GM19397 (cell line): ENCODE results near the gene EIF3CL.
"Not testable (repeated sequence)": the region's sequence is repeated elsewhere in the genome, so short reads cannot be mapped to it uniquely, and the experiment has no call there.

ENCODE experiments used
- ATAC-seq: cut with Tn5 transposase; IDR thresholded peaks from one replicate; pipeline ENCODE4 v1.9.1; 2021; ENCODE audit warnings: mild to moderate bottlenecking, moderate library complexity; ENCODE audit not compliant: unreplicated experiment

The EIF3CL gene, protein sequence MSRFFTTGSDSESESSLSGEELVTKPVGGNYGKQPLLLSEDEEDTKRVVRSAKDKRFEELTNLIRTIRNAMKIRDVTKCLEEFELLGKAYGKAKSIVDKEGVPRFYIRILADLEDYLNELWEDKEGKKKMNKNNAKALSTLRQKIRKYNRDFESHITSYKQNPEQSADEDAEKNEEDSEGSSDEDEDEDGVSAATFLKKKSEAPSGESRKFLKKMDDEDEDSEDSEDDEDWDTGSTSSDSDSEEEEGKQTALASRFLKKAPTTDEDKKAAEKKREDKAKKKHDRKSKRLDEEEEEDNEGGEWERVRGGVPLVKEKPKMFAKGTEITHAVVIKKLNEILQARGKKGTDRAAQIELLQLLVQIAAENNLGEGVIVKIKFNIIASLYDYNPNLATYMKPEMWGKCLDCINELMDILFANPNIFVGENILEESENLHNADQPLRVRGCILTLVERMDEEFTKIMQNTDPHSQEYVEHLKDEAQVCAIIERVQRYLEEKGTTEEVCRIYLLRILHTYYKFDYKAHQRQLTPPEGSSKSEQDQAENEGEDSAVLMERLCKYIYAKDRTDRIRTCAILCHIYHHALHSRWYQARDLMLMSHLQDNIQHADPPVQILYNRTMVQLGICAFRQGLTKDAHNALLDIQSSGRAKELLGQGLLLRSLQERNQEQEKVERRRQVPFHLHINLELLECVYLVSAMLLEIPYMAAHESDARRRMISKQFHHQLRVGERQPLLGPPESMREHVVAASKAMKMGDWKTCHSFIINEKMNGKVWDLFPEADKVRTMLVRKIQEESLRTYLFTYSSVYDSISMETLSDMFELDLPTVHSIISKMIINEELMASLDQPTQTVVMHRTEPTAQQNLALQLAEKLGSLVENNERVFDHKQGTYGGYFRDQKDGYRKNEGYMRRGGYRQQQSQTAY

DNA sequence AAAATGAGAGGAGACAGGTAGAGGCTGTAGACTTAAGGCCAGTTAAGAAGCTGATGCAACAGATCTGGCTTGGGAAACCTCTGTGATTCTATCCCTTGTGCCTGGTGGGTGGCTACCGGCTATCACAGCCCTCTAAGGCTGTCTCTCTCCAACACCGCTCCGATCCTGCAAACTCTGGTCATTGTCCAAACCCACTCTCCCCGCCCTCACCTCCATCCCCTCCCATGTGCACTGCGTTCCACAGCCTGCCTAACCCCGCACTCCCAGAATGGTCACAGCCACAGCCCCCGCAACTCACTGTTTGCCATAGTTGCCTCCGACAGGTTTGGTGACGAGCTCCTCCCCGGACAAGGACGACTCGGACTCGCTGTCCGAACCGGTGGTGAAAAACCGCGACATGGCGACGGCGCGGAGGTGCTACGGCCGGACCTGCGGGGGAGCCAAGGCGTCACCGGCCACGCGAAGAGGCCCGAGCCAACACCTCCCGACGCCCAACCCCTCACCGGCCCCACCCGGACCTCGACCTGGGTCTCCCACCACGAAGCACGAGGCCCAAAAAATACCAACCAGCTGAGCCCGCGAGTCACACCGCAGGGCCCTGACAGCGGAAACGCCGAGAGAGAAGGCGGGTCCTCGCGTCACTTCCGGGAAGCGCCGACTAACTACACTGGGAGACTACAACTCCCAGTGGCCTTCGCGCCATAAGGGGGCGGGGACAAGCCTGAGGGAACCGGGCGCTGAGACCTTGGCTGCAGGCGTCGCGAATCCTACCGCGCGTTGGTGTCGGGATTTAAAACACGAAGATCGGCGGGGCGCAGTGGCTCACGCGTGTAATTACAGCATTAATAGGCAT, at the start of gene EIF3CL:
Gene EIF3CL, minus strand, starts transcription at position 622 of the 853 bp plus-strand sequence. Its CDS starts 223 bp downstream, at position 399.
- peak; percentile 99 for ATAC-seq

DNA sequence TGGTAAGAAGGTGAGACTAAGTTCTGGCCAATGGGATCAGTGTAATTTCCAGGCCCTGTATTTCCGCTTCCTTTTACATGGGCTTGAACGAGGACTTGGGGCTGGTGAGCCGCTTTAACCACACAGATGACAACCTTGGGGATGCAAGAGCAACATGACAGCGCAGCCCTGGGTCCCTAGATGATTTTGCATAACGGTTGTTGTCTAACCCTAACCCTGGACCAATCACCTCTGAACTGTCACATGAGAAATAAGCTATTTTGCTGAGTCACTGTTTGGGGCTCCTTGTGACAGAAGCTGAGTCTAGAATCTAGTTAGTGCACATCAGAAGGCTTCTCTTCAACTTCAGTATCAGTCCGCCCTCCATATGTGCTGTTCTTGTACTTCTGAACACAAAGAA, 43.4 kb upstream of the EIF3CL start:
- not testable (repeated sequence) for ATAC-seq

DNA sequence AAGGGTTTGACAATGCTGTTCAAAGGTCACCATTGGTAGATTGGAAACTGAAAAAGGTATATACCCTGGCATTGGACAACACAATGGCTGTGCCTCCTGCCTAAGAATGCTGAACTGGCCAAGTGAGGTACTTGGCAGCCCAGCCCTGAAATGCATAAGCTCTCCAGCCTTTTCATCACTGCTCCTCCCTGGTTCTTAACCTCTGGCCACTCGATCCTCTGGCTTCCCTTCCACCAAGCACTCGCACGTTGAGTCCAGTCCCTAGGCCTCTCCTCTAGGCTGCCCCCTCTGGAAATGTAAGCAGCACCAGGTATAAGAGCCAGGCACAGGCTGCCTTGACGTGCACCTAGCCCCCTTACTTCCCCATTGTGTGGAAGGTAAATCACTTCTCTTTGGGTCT, 42.7 kb upstream of the EIF3CL start:
- ATAC-seq = not testable (repeated sequence)

DNA sequence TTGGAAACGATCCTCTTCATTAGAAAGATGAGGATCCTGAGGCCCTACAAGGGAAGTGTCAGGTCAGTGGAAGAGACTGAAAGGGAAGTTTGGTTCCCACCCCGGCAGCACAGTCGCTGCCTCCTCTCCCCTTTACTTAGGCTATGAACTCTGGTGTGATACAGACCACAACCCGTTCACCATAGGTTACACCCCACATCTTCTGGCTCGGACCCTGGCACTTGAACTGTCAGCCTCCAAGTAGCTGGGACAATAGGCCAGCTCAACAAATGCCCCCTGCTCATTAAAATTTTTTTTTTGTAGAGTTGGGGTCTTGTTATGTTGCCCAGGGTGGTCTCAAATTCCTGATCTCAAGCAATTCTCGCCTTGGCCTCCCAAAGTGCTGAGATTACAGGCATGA, 40.3 kb upstream of the EIF3CL start:
- not testable (repeated sequence) for ATAC-seq

DNA sequence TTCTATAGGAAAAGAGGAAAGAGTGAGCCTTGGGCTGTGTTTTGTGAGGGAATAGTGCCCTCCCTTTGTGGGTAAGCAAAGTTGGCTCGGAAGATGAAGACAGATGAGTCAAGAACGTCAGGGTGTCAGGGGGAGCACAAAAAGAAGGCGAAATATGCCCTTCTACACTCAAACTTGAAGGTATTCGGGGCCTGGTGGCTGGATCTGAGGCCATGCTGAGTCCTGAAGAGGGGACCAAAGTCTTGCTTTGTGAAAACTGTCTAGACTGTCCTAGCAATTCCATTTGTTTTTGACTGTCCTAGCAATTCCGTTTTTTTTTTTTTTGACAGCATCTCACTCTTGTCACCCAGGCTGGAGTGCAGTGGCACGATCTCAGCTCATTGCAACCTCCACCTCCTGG, 35.3 kb upstream of the EIF3CL start:
- ATAC-seq = not testable (repeated sequence)

DNA sequence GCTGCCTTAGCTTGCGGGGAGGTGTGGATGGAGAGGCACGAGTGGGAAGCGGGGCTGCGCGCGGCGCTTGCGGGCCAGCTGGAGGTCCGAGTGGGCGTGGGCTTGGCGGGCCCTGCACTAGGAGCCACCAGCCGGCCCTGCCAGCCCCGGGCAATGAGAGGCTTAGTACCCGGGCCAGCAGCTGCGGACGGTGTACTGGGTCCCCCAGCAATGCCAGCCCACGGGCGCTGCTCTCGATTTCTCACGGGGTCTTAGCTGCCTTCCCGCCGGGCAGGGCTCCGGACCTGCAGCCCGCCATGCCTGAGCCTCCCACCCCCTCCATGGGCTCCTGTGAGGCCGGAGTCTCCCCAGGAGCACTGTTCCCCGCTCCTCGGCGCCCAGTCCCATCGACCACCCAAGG, 31.7 kb upstream of the EIF3CL start:
- not testable (repeated sequence) for ATAC-seq

DNA sequence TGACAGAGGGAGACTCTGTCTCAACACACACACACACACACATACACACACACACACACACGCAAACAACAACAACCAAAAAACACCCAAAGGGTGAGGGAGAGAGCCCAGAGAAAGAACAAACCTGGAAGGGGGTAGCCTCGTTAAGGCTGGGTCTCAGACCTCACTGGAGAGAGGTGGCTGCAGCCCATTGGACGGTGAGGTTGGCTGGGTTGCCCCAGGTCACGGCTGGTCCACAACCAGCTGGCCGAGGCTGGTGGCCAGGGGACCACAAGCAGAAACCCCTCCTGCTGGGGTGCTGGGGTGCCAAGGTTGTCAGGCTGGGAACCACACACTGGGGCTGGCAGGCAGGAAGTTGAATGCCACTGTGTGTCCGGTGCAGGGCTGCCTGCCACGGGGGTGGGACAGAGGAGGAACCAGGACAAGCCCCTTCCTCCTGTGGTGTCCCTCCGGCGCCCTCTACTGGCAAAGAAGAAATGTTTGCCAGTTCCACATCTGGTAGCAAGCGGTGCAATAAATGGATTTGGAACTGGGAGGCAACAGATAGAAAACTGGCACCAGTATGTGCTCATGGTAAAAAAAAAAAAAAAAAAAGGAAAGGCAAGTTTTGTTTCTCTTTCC, 22.5 kb upstream of the EIF3CL start:
- ATAC-seq = peak; percentile 61

DNA sequence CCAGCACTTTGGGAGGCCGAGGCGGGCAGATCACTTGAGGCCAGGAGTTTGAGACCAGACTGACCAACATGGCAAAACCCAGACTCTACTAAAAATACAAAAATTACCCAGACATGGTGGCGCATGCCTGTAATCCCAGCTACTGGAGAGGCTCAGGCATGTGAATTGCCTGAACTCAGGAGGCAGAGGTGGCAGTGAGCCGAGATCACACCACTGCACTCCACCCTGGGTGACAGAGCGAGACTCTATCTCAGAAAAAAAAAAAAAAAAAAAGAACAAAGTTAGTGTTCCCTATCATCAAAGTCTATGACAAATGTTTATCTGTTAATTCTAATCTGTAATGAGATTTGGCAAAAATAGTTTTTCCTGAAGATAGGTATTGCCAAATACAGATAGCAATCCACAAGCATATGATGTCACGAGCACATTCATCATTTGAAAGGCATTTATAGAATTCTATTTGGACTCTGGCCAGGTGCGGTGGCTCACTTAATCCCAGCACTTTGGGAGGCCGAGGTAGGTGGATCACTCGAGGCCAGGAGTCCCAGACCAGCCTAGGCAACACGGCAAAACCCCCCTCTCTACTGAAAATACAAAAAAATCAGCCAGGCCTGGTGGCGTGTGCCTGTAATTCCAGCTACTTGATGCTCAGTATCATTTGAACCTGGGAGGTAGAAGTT, 17.6 kb upstream of the EIF3CL start:
- not testable (repeated sequence) for ATAC-seq

DNA sequence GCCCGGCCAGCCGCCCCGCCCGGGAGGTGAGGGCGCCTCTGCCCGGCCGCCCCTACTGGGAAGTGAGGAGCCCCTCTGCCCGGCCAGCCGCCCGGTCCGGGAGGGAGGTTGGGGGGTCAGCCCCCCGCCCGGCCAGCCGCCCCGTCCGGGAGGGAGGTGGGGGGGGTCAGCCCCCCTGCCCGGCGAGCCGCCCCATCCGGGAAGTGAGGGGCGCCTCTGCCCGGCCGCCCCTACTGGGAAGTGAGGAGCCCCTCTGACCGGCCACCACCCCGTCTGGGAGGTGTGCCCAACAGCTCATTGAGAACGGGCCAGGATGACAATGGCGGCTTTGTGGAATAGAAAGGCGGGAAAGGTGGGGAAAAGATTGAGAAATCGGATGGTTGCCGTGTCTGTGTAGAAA, 13.4 kb upstream of the EIF3CL start:
- ATAC-seq = not testable (repeated sequence)

DNA sequence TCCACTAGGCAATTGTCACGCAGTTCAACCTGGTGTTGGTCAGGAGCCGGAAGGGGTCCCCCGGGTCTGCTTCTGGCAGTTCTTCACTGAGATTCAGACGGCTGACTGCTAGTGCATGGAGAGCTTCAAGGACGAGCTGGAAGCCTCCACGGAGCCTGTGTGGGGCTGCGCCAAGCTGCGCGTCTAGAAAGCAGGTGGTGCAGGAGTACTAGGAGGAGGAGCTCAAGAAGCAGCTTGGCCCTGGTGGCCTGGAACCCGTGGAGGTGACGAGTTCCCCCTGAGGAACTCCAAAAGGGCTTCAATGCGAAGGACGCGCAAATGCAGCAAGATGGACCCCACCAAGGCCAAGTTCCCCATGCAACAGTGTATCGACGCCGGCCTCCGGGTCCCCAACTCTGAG, 10.9 kb upstream of the EIF3CL start:
- ATAC-seq = not testable (repeated sequence)

DNA sequence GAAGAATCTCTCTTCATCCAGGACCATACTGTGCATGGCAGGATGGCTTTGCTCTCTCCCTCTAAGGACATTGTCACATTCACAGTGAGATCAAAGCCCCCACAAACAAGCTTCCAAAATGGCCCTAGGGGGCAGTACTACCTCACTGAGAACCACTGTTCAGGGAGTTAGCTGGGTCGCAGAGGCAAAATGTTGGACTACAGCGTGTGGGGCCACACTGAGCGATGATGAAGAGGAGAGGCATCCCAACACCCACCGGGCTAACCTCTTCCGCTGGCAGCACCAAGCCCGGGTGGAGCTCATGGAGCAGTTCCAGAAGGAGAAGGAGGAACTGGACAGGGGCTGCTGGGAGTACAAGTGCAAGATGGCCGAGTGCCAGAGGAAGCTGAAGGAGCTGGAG, 9.9 kb upstream of the EIF3CL start:
- not testable (repeated sequence) for ATAC-seq

DNA sequence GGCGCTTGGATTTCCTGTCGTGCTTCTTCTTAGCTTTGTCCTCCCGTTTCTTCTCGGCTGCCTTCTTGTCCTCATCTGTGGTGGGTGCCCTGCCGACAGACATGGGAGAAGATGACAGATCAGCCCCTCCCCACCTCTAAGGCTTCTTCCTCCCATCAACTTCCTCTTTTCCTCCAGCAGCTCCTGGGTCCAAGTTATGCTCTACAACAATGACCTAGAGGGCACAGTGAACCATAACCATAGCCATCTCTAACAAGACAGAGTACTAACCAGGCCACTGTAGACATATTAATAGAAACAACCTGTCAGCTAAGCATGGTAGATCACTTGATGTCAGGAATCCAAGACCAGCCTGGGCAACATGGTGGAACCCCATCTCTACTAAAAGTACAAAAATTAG, 11.6 kb downstream of the EIF3CL start:
- not testable (repeated sequence) for ATAC-seq

DNA sequence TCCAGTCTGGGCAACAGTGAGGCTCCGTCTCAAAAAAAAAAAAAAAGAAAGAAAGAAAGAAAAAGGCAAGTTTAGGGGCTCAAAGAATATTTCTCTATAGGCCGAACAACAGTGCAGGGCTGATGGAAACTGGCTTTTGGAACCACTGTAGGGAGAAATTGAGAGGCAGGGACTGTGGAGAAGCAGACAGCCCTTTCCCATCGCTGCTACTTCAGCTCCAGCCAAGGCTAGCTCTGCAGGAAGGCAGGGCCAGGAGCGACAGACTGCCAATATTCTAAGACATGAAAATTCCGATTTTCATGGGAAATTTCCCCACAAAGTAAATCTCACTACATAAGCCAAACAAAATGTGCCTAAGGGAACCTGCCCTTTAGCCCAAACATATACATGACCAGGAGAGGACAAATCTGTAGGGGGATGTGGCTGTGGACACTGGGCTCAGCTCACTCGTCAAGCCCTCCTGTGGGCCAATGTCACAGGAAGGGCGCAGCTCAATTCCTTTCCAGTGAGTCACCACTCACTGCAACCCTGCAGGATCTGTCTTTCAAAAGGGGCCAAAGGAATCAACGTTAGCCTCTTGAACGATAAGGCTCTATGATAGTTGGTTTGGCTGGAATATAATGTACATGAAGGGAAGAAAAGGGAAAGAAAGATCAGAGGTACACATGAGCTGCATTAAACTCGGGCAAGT, 21.3 kb downstream of the EIF3CL start:
- ATAC-seq = not testable (repeated sequence)

DNA sequence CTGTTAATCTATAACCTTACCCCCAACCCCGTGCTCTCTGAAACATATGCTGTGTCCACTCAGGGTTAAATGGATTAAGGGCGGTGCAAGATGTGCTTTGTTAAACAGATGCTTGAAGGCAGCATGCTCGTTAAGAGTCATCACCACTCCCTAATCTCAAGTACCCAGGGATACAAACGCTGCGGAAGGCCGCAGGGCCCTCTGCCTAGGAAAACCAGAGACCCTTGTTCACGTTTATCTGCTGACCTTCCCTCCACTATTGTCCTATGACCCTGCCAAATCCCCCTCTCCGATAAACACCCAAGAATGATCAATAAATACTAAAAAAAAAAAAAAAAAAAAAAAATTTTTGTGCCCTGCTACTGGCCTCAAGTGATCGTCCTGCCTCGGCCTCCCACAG, 25.8 kb downstream of the EIF3CL start:
- ATAC-seq = not testable (repeated sequence)

DNA sequence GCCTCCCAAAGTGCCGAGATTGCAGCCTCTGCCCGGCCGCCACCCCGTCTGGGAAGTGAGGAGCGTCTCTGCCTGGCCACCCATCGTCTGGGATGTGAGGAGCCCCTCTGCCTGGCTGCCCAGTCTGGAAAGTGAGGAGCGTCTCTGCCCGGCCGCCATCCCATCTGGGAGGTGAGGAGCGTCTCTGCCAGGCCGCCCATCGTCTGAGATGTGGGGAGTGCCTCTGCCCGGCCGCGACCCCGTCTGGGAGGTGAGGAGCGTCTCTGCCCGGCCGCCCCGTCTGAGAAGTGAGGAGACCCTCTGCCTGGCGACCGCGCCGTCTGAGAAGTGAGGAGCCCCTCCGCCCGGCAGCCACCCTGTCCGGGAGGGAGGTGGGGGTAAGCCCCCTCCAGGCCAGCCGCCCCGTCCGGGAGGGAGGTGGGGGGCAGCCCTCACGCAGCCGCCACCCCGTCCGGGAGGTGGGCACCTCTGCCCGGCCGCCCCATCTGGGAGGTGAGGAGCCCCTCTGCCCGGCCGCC, 26.5 kb downstream of the EIF3CL start:
- ATAC-seq = not testable (repeated sequence)

DNA sequence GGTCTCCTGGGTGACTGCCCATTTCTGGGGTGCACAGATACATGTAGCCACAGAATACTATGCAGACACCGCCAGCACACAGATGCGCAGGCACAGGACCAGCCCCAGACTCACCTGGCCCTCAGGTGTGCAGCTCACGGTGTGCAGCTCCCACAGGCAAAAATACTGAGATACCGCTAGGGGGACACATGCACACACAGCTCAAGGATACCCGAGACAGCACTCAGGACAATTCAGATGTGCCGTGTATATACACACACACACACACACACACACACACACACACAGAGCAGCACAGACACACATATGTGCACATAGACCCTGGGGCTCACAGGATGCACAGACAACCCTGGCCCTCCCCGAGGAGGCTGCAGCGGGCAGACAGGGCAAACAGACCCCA, 28.5 kb downstream of the EIF3CL start:
- ATAC-seq = not testable (repeated sequence)

DNA sequence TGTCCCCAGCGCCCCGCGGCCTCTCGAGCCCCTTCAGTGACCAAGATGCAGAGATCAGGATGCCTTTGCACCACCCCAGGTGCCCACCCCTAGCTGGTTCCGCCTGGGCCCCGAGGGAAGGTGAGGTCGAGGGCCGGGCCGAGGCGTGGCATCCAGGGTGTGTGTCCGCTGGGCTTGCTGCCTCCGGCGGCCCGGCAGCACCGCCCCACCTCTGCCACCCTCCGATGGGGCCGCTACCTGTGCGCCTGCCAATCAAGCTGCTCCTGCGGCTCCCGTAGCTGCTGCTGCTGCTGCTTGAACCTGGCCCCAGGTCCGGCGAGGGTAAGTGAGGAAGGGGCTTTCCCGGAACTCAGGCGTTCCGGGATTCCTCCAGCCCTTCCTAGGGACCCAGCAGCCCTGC, 29.4 kb downstream of the EIF3CL start:
- not testable (repeated sequence) for ATAC-seq

DNA sequence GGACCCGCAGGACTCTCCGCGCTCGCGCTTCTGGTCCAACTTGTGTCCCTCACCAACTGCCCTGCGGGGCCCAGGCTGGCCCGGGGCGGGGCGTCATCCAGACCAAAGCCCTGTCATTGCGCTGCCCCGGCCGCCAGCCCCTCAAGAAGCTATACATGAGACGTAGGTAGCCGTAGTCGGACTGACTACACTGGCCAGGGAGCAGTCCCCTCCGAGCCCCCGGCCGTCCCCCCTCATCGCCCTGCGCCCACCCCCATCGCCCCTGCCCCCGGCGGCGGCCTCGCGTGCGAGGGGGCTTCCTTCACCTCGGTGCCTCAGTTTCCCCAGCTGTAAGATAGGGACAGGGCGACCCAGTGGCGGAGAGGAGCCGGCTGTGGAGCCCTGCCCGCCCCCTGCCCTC, 35.7 kb downstream of the EIF3CL start:
- not testable (repeated sequence) for ATAC-seq
